HUES6 (cell line): ENCODE results near the gene PTPN4.

Experiments
- H3K27ac ChIP-seq: 2 replicates; pipeline ENCODE4 v1.7.0; 2013; ENCODE audit warnings: low read depth, mild to moderate bottlenecking, low read length, inconsistent platforms
- H3K27me3 ChIP-seq: 2 replicates; pipeline ENCODE4 v1.6.1; 2013; ENCODE audit warnings: low read length; ENCODE audit not compliant: control insufficient read depth, insufficient read depth
- H3K36me3 ChIP-seq: 2 replicates; pipeline ENCODE4 v1.6.1; 2013; ENCODE audit warnings: low read length; ENCODE audit not compliant: control insufficient read depth, insufficient read depth
- H3K4me1 ChIP-seq: 2 replicates; pipeline ENCODE4 v1.6.1; 2013; ENCODE audit warnings: low read length; ENCODE audit not compliant: control insufficient read depth, insufficient read depth
- H3K4me3 ChIP-seq: 2 replicates; pipeline ENCODE4 v1.5.1; 2013; ENCODE audit warnings: low read depth, low read length
- H3K9ac ChIP-seq: one replicate; pipeline ENCODE4 v1.6.1; 2013; ENCODE audit warnings: mild to moderate bottlenecking, low read length
- H3K9me3 ChIP-seq: 2 replicates; pipeline ENCODE4 v1.6.1; 2013; ENCODE audit warnings: low read depth, low read length; ENCODE audit not compliant: control insufficient read depth, insufficient read depth

PTPN4 gene

GRCh38 chr2:119751706-119752105 lies 8.0 kb upstream of the PTPN4 start:
- Histone ChIP-seq H3K36me3 (no peaks in the 10 kb centered on the region), H3K27me3 (peaks cover under 1% of the 10 kb centered on the region; the same call in 1 of the 2 replicates), H3K27ac (no peak overlapping the region), H3K4me3 (no peak overlapping the region), H3K4me1 (peaks cover 13% of the 10 kb centered on the region), H3K9me3 (no peaks in the 10 kb centered on the region), H3K9ac (no peak overlapping the region)

DNA sequence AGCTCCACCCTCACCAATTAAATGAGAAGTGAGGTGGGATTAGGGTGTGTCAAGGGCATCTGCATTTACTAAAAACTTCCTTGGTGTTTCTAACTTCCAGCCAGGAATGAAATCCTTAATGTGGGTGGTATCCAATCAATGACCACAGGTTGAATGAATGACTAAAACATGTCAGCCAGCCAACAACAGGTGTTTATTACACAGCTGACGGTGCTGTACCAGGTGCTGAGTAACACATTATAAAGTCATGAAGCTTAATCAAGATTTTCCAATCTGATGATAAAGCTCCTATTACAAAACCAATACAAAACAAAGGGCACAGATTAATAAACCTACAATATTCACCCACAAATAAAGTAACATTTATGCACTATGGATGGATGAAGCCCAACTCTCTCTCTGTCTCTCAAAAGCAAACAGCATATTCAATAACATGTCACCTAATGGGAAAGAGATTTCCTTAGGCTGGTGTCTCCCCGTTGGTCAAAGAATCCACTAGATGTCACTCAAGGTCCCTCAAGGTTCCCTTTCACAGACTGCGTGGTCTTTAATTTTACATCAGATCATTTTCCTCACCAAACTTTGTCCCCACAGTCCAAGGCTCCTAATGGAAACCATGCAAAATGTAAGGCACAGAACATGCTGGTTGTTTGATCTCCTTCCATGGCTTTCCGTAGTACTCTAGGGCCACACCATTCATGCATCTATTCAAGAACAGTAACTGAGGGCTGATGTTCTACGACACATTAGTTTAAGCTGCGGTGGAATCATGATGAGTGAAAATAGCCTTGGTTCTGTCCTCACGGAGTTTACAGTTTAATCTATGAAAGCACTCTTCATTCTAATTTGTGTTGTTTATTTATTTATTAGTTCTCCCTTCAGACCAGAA lies 6.4 kb upstream of the PTPN4 start:
- Histone ChIP-seq H3K36me3 (no peaks in the 10 kb centered on the region), H3K27me3 (no peaks in the 10 kb centered on the region), H3K27ac (no peak overlapping the region), H3K4me1 (0 out of 2 replicates have a peak, but pooled peaks cover under 1% of the 10 kb centered on the region), H3K4me3 (no peak overlapping the region), H3K9ac (no peak overlapping the region), H3K9me3 (no peaks in the 10 kb centered on the region)

DNA sequence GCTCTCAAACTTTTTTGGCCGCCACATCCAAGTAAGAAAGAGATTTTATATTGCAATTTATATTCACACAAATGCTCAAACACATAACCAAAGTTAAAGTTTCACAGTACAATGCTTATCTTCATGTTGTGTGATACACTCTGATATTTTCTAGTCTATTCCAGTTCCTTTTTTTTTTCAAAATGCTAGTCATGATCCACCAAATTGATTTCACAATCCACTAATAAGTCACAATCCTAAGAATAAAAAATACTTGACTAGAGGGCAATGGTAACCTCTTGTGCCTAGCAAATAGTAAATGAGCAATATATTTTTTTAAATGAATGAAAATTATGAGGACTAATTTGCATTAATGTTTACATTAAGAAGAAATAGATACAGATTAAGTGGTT lies 5.8 kb upstream of the PTPN4 start:
- no peak overlapping the region for H3K4me3 ChIP-seq
- H3K36me3 ChIP-seq, result no peaks in the 10 kb centered on the region
- peaks cover 3% of the 10 kb centered on the region; the same call in 1 of the 2 replicates for H3K4me1 ChIP-seq
- H3K27ac ChIP-seq, result no peak overlapping the region
- H3K27me3 ChIP-seq, result no peaks in the 10 kb centered on the region
- H3K9me3 ChIP-seq, result no peaks in the 10 kb centered on the region
- no peak overlapping the region for H3K9ac ChIP-seq

DNA sequence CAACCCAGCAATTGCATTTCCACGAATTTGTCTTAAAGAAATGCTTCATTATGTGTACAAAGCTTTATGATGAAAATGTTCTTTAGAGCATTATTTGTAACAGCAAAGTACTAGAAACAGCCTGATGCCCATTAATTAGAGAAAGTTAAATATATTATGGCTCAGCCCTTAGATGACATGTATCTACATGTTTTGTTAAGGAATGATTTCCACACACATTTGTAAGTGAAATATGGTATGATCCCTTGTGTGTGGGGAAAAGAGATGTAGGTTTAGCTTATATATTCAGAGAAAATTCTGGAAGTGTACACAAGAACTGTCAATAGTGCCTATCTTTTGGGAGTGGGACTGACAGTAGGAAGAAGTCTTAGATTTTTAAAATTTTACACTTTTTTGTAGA lies 3.8 kb upstream of the PTPN4 start:
- H3K4me1 ChIP-seq, result peaks cover 3% of the 10 kb centered on the region; the same call in 1 of the 2 replicates
- no peak overlapping the region for H3K4me3 ChIP-seq
- no peaks in the 10 kb centered on the region for H3K9me3 ChIP-seq
- no peaks in the 10 kb centered on the region for H3K36me3 ChIP-seq
- H3K27me3 ChIP-seq, result no peaks in the 10 kb centered on the region
- no peak overlapping the region for H3K9ac ChIP-seq
- no peak overlapping the region for H3K27ac ChIP-seq

DNA sequence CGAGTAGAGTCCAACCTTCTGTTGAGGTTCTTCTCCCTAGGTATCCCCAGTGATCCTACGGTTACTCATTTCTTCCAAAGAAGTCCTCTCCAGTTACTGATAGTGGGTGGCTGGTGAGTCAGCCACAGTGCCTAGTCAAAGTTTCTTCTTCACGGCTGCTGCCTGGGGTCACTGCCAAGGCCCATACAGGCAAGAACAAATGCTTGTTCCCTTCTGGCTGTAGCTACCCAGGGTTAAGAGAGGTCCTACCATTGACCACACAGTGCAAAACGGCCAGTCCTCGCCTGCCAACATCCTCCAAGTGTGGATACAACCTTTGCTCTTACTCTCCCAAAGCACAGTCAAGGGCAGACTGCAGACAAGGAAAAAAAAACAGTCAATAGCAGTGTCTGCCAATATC lies 2.9 kb upstream of the PTPN4 start:
- Histone ChIP-seq H3K9me3 (no peaks in the 10 kb centered on the region), H3K36me3 (no peaks in the 10 kb centered on the region), H3K9ac (no peak overlapping the region), H3K4me1 (peaks cover 3% of the 10 kb centered on the region; the same call in 1 of the 2 replicates), H3K4me3 (no peak overlapping the region), H3K27ac (no peak overlapping the region), H3K27me3 (no peaks in the 10 kb centered on the region)

GRCh38 chr2:119758881-119759450 lies 756 bp upstream of the PTPN4 start:
- Histone ChIP-seq H3K9me3 (no peaks in the 10 kb centered on the region), H3K4me1 (peaks cover 13% of the 10 kb centered on the region), H3K27me3 (no peaks in the 10 kb centered on the region), H3K27ac (peak overlapping the region; percentile 36; the same call in 1 of the 2 replicates), H3K4me3 (peak overlapping the region; percentile 97), H3K9ac (peak overlapping the region; percentile 96), H3K36me3 (no peaks in the 10 kb centered on the region)

DNA sequence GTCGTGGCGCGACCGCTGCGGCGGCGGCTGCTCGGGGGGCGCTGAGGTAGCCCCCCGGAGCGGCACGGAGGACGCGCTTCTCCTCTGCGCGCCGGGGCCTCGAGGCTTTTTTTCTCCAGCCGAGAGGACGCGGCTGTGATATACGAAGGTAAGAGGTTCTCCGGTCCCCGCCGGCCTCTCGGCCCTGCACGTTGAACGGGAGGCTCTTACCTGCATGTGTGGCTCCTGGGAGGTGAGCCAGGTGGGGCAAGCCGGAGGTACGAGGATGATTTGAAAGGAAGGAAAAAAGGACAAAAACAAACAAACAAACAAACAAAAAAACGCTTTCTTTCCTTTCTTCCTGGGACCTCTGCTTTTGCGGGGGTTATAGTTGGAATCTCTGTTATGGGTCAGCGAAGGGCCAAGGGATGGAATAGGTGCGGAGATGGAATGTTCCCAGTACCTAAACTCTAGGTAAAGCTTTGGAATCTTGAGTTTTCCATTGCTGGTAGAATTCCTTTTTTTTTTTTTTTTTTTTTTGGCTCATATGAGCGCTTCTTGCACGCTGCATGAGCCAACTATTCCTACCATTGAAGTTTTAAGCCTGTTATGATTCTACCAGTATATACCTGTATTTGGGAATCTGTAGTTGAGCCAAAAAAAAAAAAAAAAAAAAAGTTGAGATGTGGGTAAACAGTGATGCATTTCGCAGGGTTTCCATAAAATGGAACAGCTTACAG lies 674 bp downstream of the PTPN4 start:
- H3K9me3 ChIP-seq, result no peaks in the 10 kb centered on the region
- peak overlapping the region; percentile 96 for H3K9ac ChIP-seq
- H3K27me3 ChIP-seq, result no peaks in the 10 kb centered on the region
- no peaks in the 10 kb centered on the region for H3K36me3 ChIP-seq
- peaks cover 25% of the 10 kb centered on the region for H3K4me1 ChIP-seq
- peak overlapping the region; percentile 97 for H3K4me3 ChIP-seq
- peak overlapping the region; percentile 89 for H3K27ac ChIP-seq

GRCh38 chr2:119760956-119761275 lies 1.2 kb downstream of the PTPN4 start:
- Histone ChIP-seq H3K9me3 (no peaks in the 10 kb centered on the region), H3K4me3 (peak overlapping the region; percentile 97), H3K27ac (0 out of 2 replicates have a peak overlapping the region, but pooled peaks have one; percentile 89), H3K36me3 (no peaks in the 10 kb centered on the region), H3K27me3 (no peaks in the 10 kb centered on the region), H3K4me1 (peaks cover 30% of the 10 kb centered on the region), H3K9ac (peak overlapping the region; percentile 96)

- H3K36me3 ChIP-seq, result no peaks in the 10 kb centered on the region
- no peaks in the 10 kb centered on the region for H3K27me3 ChIP-seq
- no peaks in the 10 kb centered on the region for H3K9me3 ChIP-seq
- H3K27ac ChIP-seq, result no peak overlapping the region
- peaks cover 36% of the 10 kb centered on the region for H3K4me1 ChIP-seq
- H3K9ac ChIP-seq, result no peak overlapping the region
- no peak overlapping the region for H3K4me3 ChIP-seq
Observed at GRCh38 chr2:119764832-119765231, 5.1 kb downstream of the PTPN4 start.

DNA sequence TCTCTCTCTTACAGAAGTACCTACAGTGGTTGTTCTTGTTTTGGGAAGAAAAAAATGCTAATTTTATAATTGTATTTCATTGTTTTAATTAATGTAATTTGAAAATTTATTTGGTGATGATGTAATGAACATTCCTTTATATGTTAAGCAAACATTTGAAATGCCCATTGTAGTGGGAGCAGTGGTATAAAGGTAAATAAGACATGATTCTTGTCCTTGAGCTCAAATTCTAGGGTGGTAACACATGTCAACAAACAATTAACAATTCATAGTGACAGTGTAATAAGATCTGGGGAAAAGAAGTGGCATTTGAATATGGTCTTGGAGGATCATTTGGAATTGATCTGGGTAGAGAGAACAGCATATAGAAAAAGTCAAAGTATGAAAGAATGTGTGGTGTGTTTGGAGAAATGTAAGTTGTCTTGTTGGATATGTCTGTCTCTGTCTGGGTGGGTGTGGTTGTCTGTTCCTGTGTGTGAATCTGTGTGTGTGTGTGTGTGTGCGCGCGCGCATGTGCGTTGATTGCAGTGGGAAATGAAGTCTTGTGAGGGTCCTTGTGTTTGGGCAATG lies 5.8 kb downstream of the PTPN4 start:
- peaks cover 36% of the 10 kb centered on the region for H3K4me1 ChIP-seq
- no peaks in the 10 kb centered on the region for H3K9me3 ChIP-seq
- H3K27ac ChIP-seq, result no peak overlapping the region
- peak overlapping the region; percentile 12; the same call in 1 of the 2 replicates for H3K4me3 ChIP-seq
- H3K27me3 ChIP-seq, result no peaks in the 10 kb centered on the region
- no peak overlapping the region for H3K9ac ChIP-seq
- H3K36me3 ChIP-seq, result no peaks in the 10 kb centered on the region
